Sigmoid colon (tissue), 4 donors: ENCODE data around the gene FTO.

Experiments used
- POLR2A ChIP-seq, 2 donors: fragments of 450-650 bp; IDR thresholded peaks; one replicate each; pipeline ENCODE4 v1.6.1; 2016; ENCODE audit warnings: antibody characterized with exemption in 2 of 2, mild to moderate bottlenecking in 2 of 2, moderate library complexity in 2 of 2
- POLR2AphosphoS5 ChIP-seq, 4 donors: sonication (generic); formaldehyde crosslinking; IDR thresholded peaks; one replicate each; pipeline ENCODE4 v1.6.1; 2017; ENCODE audit warnings: antibody characterized with exemption in 4 of 4

DNA sequence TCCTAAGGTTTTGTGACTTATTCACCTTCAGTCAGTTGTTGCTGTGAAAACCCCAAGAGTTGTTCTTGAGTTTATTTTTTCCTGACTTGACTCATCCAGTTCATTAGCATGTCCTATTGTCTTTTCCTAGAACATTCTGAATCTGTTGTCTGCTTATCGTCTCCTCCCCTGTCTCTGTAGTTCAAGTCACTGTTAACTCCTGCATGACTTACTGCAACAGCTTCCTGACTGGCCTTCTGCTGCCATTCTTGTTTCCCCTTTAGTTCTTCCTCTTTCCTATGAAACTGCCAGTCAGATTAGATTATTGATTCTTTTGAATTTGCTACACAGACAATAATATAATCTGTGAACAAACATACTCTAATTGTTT, 161.5 kb downstream of the FTO start:
- TF ChIP-seq POLR2AphosphoS5 (IDR thresholded peaks at IDR 0.05) (peak in 1 of 4 donors; percentile 20), POLR2A (IDR thresholded peaks at IDR 0.05) (no peak)
